GM23338 (cell line): ENCODE measurements around the gene LHX4. TPM values are rescaled to one million over a fixed set of nuclear protein-coding genes. Genes with fewer than 3 reads are reported as not detected.
A peak's percentile ranks its signal among the peaks of the same experiment; 100 is the strongest.

ENCODE experiments used
- ATAC-seq: fragments of 200-7000 bp; cut with Tn5 transposase; 3 replicates; pipeline ENCODE4 v1.9.1; 2020
- DNase-seq: peaks from one replicate; pipeline ENCODE4 v3.0.0-alpha.2; 2015; ENCODE audit warnings: low spot score
- H2AFZ ChIP-seq: fragments of 200-600 bp; sonication (generic); 2 replicates; pipeline ENCODE4 v1.8.0; 2016; ENCODE audit warnings: antibody characterized with exemption, mild to moderate bottlenecking, moderate library complexity
- H3F3A ChIP-seq: fragments of 200-600 bp; sonication (generic); replicated peaks from 2 replicates; pipeline ENCODE4 v1.8.0; 2017; ENCODE audit warnings: antibody characterized with exemption, mixed run types, low read depth
- H3K27ac ChIP-seq: fragments of 200-600 bp; sonication (generic); 2 replicates; pipeline ENCODE4 v1.6.1; 2016; ENCODE audit warnings: low read depth
- H3K27me3 ChIP-seq: fragments of 200-600 bp; sonication (generic); 2 replicates; pipeline ENCODE4 v1.8.0; 2016; ENCODE audit warnings: mild to moderate bottlenecking, mixed run types, moderate library complexity; ENCODE audit not compliant: insufficient read depth
- H3K36me3 ChIP-seq: fragments of 200-600 bp; sonication (generic); 2 replicates; pipeline ENCODE4 v1.8.0; 2016; ENCODE audit warnings: mild to moderate bottlenecking; ENCODE audit not compliant: insufficient read depth
- H3K4me1 ChIP-seq: fragments of 200-600 bp; sonication (generic); 2 replicates; pipeline ENCODE4 v1.8.0; 2016; ENCODE audit warnings: mild to moderate bottlenecking, moderate library complexity; ENCODE audit not compliant: insufficient read depth
- H3K4me2 ChIP-seq: fragments of 200-600 bp; sonication (generic); 2 replicates; pipeline ENCODE4 v1.7.1; 2017; ENCODE audit warnings: mixed run types
- H3K4me3 ChIP-seq: fragments of 200-600 bp; sonication (generic); 2 replicates; pipeline ENCODE4 v1.6.1; 2016; ENCODE audit warnings: mixed run types
- H3K79me2 ChIP-seq: fragments of 200-600 bp; sonication (generic); replicated peaks from 2 replicates; pipeline ENCODE4 v1.8.0; 2017; ENCODE audit warnings: mild to moderate bottlenecking; ENCODE audit not compliant: insufficient read depth
- H3K9me2 ChIP-seq: fragments of 200-600 bp; sonication (generic); 2 replicates; pipeline ENCODE4 v1.8.0; 2017; ENCODE audit not compliant: insufficient read depth
- H4K20me1 ChIP-seq: fragments of 200-600 bp; sonication (generic); replicated peaks from 2 replicates; pipeline ENCODE4 v1.8.0; 2017; ENCODE audit warnings: mild to moderate bottlenecking; ENCODE audit not compliant: insufficient read depth
- H3K27ac Mint-ChIP-seq: 2 replicates; pipeline ENCODE4 v1.8.0; 2020; ENCODE audit warnings: inconsistent platforms, mild to moderate bottlenecking, moderate library complexity, mixed read lengths
- H3K27me3 Mint-ChIP-seq: 3 replicates; pipeline ENCODE4 v1.8.0; 2022; ENCODE audit warnings: low read depth, mild to moderate bottlenecking, moderate library complexity, mixed read lengths, inconsistent platforms; ENCODE audit not compliant: insufficient read depth, poor library complexity
- H3K36me3 Mint-ChIP-seq: 3 replicates; pipeline ENCODE4 v1.8.0; 2021; ENCODE audit warnings: low read depth, mild to moderate bottlenecking, inconsistent platforms, moderate library complexity, mixed read lengths
- H3K4me1 Mint-ChIP-seq: 3 replicates; pipeline ENCODE4 v1.8.0; 2020; ENCODE audit warnings: mild to moderate bottlenecking, inconsistent platforms, mixed read lengths
- H3K4me3 Mint-ChIP-seq: 3 replicates; pipeline ENCODE4 v1.8.0; 2021; ENCODE audit warnings: moderate library complexity, mild to moderate bottlenecking, inconsistent platforms, mixed read lengths
- H3K9me3 Mint-ChIP-seq: 3 replicates; pipeline ENCODE4 v1.8.0; 2020; ENCODE audit warnings: moderate library complexity, mild to moderate bottlenecking, inconsistent platforms, mixed read lengths
- JUNB ChIP-seq: IDR thresholded peaks from one replicate; pipeline ENCODE4 v1.6.1; 2016; ENCODE audit warnings: antibody characterized with exemption; ENCODE audit not compliant: unreplicated experiment
- STAT1 ChIP-seq: IDR thresholded peaks from one replicate; pipeline ENCODE4 v1.6.1; 2016; ENCODE audit warnings: antibody characterized with exemption; ENCODE audit not compliant: unreplicated experiment
- ZNF114 ChIP-seq: fragments of 250-450 bp; sonication (Bioruptor Pico); IDR thresholded peaks from 2 replicates; pipeline ENCODE4 v1.5.0; 2020; ENCODE audit warnings: mild to moderate bottlenecking, moderate library complexity
- ZNF331 ChIP-seq: fragments of 250-450 bp; sonication (Bioruptor Pico); IDR thresholded peaks from 2 replicates; pipeline ENCODE4 v1.5.0; 2020; ENCODE audit warnings: low read depth, mild to moderate bottlenecking, moderate library complexity
- polyA plus RNA-seq: library from polyadenylated mRNA; unstranded; fragments of >200 nt; fragmentation: Nextera tagmentation; extraction: Ambion mirVana; gene quantifications from 2 replicates; pipeline ENCODE4 v1.2.1, GENCODE V29; 2016
- total RNA-seq: library from RNA; depleted of rRNA; stranded (reverse); fragments of >200 nt; shearing (Covaris generic); gene quantifications from 2 replicates; pipeline ENCODE4 v1.2.3, GENCODE V29; 2014
- TF ChIP-seq, protein P1 (sequence below): fragments of 250-450 bp; sonication (Bioruptor Pico); IDR thresholded peaks from 2 replicates; pipeline ENCODE4 v1.5.0; 2020; ENCODE audit warnings: mild to moderate bottlenecking, moderate library complexity

LHX4 gene
- total and polyA plus RNA-seq, 2 experiments from 2014 or later, result 1.4 to 2.5 TPM

DNA sequence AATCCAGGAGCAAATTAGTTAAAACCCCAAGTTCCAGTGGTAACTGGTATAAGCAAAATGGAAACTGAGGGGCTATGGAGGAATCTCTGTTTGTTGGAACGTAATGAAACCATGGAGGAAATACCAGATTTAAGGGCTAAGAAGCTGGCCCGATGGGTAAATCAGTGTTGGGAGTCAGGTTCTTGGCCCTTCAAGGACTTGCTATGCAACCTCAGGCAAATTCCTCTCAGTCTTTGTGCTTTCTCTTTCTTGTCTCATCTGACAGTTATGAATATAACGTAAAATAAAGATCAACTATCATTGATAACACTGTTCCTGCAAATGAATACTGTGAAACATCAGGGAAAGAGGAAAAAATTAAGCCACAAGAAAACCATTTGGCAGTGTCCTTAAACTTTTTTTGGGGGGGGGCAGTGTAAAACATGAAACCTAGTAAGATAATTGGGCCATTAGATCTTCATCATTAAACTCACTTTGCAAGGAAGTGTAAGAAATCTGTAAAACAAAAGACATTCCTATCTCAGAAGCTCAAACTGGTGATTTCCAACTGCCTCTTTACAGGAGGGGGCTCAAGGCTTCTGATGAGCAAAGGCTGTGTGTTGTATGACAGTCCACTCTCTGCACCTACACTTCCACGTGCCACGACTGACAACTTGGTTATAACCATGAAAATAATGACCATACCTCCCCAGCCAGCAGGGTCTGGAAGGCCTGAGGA lies 47.6 kb downstream of the LHX4 start (continued):
- TF ChIP-seq, protein P1, sequence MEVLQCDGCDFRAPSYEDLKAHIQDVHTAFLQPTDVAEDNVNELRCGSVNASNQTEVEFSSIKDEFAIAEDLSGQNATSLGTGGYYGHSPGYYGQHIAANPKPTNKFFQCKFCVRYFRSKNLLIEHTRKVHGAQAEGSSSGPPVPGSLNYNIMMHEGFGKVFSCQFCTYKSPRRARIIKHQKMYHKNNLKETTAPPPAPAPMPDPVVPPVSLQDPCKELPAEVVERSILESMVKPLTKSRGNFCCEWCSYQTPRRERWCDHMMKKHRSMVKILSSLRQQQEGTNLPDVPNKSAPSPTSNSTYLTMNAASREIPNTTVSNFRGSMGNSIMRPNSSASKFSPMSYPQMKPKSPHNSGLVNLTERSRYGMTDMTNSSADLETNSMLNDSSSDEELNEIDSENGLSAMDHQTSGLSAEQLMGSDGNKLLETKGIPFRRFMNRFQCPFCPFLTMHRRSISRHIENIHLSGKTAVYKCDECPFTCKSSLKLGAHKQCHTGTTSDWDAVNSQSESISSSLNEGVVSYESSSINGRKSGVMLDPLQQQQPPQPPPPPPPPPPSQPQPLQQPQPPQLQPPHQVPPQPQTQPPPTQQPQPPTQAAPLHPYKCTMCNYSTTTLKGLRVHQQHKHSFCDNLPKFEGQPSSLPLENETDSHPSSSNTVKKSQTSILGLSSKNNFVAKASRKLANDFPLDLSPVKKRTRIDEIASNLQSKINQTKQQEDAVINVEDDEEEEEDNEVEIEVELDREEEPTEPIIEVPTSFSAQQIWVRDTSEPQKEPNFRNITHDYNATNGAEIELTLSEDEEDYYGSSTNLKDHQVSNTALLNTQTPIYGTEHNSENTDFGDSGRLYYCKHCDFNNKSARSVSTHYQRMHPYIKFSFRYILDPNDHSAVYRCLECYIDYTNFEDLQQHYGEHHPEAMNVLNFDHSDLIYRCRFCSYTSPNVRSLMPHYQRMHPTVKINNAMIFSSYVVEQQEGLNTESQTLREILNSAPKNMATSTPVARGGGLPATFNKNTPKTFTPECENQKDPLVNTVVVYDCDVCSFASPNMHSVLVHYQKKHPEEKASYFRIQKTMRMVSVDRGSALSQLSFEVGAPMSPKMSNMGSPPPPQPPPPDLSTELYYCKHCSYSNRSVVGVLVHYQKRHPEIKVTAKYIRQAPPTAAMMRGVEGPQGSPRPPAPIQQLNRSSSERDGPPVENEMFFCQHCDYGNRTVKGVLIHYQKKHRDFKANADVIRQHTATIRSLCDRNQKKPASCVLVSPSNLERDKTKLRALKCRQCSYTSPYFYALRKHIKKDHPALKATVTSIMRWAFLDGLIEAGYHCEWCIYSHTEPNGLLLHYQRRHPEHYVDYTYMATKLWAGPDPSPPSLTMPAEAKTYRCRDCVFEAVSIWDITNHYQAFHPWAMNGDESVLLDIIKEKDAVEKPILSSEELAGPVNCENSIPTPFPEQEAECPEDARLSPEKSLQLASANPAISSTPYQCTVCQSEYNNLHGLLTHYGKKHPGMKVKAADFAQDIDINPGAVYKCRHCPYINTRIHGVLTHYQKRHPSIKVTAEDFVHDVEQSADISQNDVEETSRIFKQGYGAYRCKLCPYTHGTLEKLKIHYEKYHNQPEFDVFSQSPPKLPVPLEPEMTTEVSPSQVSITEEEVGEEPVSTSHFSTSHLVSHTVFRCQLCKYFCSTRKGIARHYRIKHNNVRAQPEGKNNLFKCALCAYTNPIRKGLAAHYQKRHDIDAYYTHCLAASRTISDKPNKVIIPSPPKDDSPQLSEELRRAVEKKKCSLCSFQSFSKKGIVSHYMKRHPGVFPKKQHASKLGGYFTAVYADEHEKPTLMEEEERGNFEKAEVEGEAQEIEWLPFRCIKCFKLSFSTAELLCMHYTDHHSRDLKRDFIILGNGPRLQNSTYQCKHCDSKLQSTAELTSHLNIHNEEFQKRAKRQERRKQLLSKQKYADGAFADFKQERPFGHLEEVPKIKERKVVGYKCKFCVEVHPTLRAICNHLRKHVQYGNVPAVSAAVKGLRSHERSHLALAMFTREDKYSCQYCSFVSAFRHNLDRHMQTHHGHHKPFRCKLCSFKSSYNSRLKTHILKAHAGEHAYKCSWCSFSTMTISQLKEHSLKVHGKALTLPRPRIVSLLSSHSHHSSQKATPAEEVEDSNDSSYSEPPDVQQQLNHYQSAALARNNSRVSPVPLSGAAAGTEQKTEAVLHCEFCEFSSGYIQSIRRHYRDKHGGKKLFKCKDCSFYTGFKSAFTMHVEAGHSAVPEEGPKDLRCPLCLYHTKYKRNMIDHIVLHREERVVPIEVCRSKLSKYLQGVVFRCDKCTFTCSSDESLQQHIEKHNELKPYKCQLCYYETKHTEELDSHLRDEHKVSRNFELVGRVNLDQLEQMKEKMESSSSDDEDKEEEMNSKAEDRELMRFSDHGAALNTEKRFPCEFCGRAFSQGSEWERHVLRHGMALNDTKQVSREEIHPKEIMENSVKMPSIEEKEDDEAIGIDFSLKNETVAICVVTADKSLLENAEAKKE, result no peak
- no peak for TF ChIP-seq ZNF114 (CRISPR knock-in tag)

- Histone ChIP-seq H3K4me3 (no peak overlapping the region), H3K4me2 (peak overlapping the region; percentile 53), H4K20me1 (no peaks in the 10 kb centered on the region), H3K27ac (peak overlapping the region; percentile 20), H3K9me2 (no peaks in the 10 kb centered on the region), H3K4me1 (peaks cover 17% of the 10 kb centered on the region), H3K79me2 (no peaks in the 10 kb centered on the region), H3F3A (no peaks in the 10 kb centered on the region), H3K36me3 (peaks cover 8% of the 10 kb centered on the region), H2AFZ (no peak overlapping the region), H3K27me3 (no peaks in the 10 kb centered on the region)
- peaks cover 19% of the 10 kb centered on the region; the same call in 2 of the 3 replicates for H3K9me3 Mint-ChIP-seq
- H3K4me3 Mint-ChIP-seq, result no peak overlapping the region; the same call in 2 of the 3 replicates
- peaks cover 25% of the 10 kb centered on the region for H3K4me1 Mint-ChIP-seq
- peak; percentile 53 for ATAC-seq
- no peak for DNase-seq
- peaks cover 6% of the 10 kb centered on the region for H3K27me3 Mint-ChIP-seq
- peak overlapping the region; percentile 64 for H3K27ac Mint-ChIP-seq
- peaks cover 49% of the 10 kb centered on the region for H3K36me3 Mint-ChIP-seq
- TF ChIP-seq STAT1 (no peak), JUNB (no peak), ZNF331 (no peak)
Observed at GRCh38 chr1:180278194-180278515, 48.1 kb downstream of the LHX4 start.
